HCT116 (cell line): Measurements from ENCODE around the gene ATP6V0A1. TPM values are rescaled to one million over a fixed set of nuclear protein-coding genes. Genes with fewer than 3 reads are reported as not detected.
A peak's percentile ranks its signal among the peaks of the same experiment; 100 is the strongest.

Source experiments
- ATAC-seq: fragments of 200-7000 bp; cut with Tn5 transposase; 2 replicates; pipeline ENCODE4 v1.9.1; 2020; ENCODE audit warnings: mild to moderate bottlenecking, moderate library complexity
- BruUV-seq: library from RNA; stranded (reverse); fragments of 400-500 nt; replicated peaks from 2 replicates; lab custom pipeline; 2021; lab: Mats Ljungman, UMichigan
- CTCF ChIA-PET: fragments of 300-600 bp; sonication (Branson Sonifier 250); formaldehyde crosslinking; loops from one replicate; lab custom pipeline; 2021; ENCODE audit warnings: antibody characterized with exemption; lab: Charles Lee
- POLR2A ChIA-PET: fragments of 300-600, 350-600 bp; sonication (Branson Sonifier 250); formaldehyde crosslinking; loops from one replicate; lab custom pipeline; 2021; ENCODE audit warnings: antibody characterized with exemption; lab: Charles Lee
- RAD21 ChIA-PET, 2 experiments: fragments of 300-600 bp; sonication (Branson Sonifier 250); formaldehyde crosslinking; loops; one replicate each; lab custom pipeline; 2023; ENCODE audit warnings: low total read pairs in 2 of 2; ENCODE audit not compliant: uncharacterized antibody in 2 of 2, unreplicated experiment in 2 of 2, low non-redundant PET in 1 of 2; lab: Charles Lee
- DNase-seq: peaks from one replicate; pipeline ENCODE4 v3.0.0-alpha.2; 2010; ENCODE audit warnings: low read depth, low spot score
- H2AFZ ChIP-seq: fragments of 200-600 bp; shearing (Covaris generic), sonication (generic); 2 replicates; pipeline ENCODE4 v1.6.1; 2017; ENCODE audit warnings: low read depth, mixed run types, mixed read lengths, antibody characterized with exemption, low read length; ENCODE audit not compliant: poor library complexity, severe bottlenecking
- H3K27ac ChIP-seq: 2 replicates; pipeline ENCODE4 v1.5.1; 2012; ENCODE audit warnings: low read depth, low read length
- H3K27me3 ChIP-seq: fragments of 200-600 bp; sonication (generic); 2 replicates; pipeline ENCODE4 v1.6.1; 2016; ENCODE audit warnings: mixed run types, low read length, mixed read lengths; ENCODE audit not compliant: insufficient read depth
- H3K36me3 ChIP-seq, 2 experiments: fragments of 200-500 bp in 1 of 2; fragments of 200-600 bp in 1 of 2; sonication (Bioruptor generic) in 1 of 2; sonication (generic) in 1 of 2; 2 replicates each; pipeline versions ENCODE4 v1.5.1 to v1.6.1; 2014 to 2016; ENCODE audit warnings: low read length in 2 of 2, inconsistent platforms in 1 of 2, mixed read lengths in 1 of 2, mixed run types in 1 of 2; ENCODE audit not compliant: insufficient read depth in 2 of 2, control insufficient read depth in 1 of 2
- H3K4me1 ChIP-seq, 2 experiments: fragments of 200-600 bp in 1 of 2; sonication (generic) in 1 of 2; 2 replicates each; pipeline versions ENCODE4 v1.5.1 to v1.6.1; 2012 to 2017; ENCODE audit warnings: low read length in 2 of 2, inconsistent platforms in 1 of 2, mild to moderate bottlenecking in 1 of 2, mixed read lengths in 1 of 2, mixed run types in 1 of 2, moderate library complexity in 1 of 2; ENCODE audit not compliant: insufficient read depth in 2 of 2, control insufficient read depth in 1 of 2
- H3K4me2 ChIP-seq: fragments of 200-600 bp; sonication (generic); 2 replicates; pipeline ENCODE4 v1.6.1; 2017; ENCODE audit warnings: mixed run types, low read length, mixed read lengths
- H3K4me3 ChIP-seq, 2 experiments: fragments of 200-600 bp in 1 of 2; sonication (generic) in 1 of 2; replicated peaks in 1 of 2; 2 replicates each; pipeline ENCODE4 v1.5.1; 2011 to 2016; ENCODE audit warnings: low read length in 2 of 2, control low read depth in 1 of 2, low read depth in 1 of 2, mild to moderate bottlenecking in 1 of 2, mixed read lengths in 1 of 2, mixed run types in 1 of 2
- H3K79me2 ChIP-seq: fragments of 200-600 bp; sonication (generic); 2 replicates; pipeline ENCODE4 v1.6.1; 2017; ENCODE audit warnings: mild to moderate bottlenecking, mixed run types, low read length, moderate library complexity, mixed read lengths; ENCODE audit not compliant: insufficient read depth
- H3K9ac ChIP-seq: fragments of 200-600 bp; sonication (generic); 2 replicates; pipeline ENCODE4 v1.6.1; 2016; ENCODE audit warnings: low read length, mixed read lengths
- H3K9me2 ChIP-seq: fragments of 200-600 bp; sonication (generic), shearing (Covaris generic); 2 replicates; pipeline ENCODE4 v1.6.1; 2017; ENCODE audit warnings: mixed run types, mild to moderate bottlenecking, moderate library complexity; ENCODE audit not compliant: insufficient read depth
- H3K9me3 ChIP-seq, 2 experiments: fragments of 200-500 bp in 1 of 2; fragments of 200-600 bp in 1 of 2; sonication (Bioruptor generic) in 1 of 2; sonication (generic) in 1 of 2; 2 replicates each; pipeline ENCODE4 v1.6.1; 2014 to 2017; ENCODE audit warnings: low read length in 2 of 2, mixed read lengths in 2 of 2, inconsistent platforms in 1 of 2, low read depth in 1 of 2, mild to moderate bottlenecking in 1 of 2, mixed run types in 1 of 2, moderate library complexity in 1 of 2; ENCODE audit not compliant: control insufficient read depth in 1 of 2, insufficient read depth in 1 of 2
- H4K20me1 ChIP-seq: fragments of 200-600 bp; sonication (generic), shearing (Covaris generic); 2 replicates; pipeline ENCODE4 v1.6.1; 2017; ENCODE audit warnings: mixed run types, mild to moderate bottlenecking, moderate library complexity; ENCODE audit not compliant: insufficient read depth
- ATF3 ChIP-seq: IDR thresholded peaks from 2 replicates; pipeline ENCODE4 v1.6.1; 2012
- CBX3 ChIP-seq: IDR thresholded peaks from 2 replicates; pipeline ENCODE4 v1.6.1; 2012; ENCODE audit warnings: low read depth
- CEBPB ChIP-seq: IDR thresholded peaks from 2 replicates; pipeline ENCODE4 v1.6.1; 2012; ENCODE audit warnings: low read depth
- CTCF ChIP-seq, 3 experiments: fragments of 200-600 bp in 1 of 3; sonication (generic) in 1 of 3; IDR thresholded peaks in 2 of 3; conservative IDR thresholded peaks in 1 of 3; 2 replicates each; pipeline ENCODE4 v1.5.1; 2012 to 2017; ENCODE audit warnings: low read depth in 2 of 3, low read length in 2 of 3, antibody characterized with exemption in 1 of 3, borderline replicate concordance in 1 of 3, control low read depth in 1 of 3, mild to moderate bottlenecking in 1 of 3, mixed read lengths in 1 of 3, mixed run types in 1 of 3, moderate library complexity in 1 of 3; ENCODE audit not compliant: insufficient read depth in 1 of 3
- EGR1 ChIP-seq: IDR thresholded peaks from 2 replicates; pipeline ENCODE4 v1.6.1; 2012; ENCODE audit warnings: low read depth
- FOSL1 ChIP-seq: IDR thresholded peaks from 2 replicates; pipeline ENCODE4 v1.6.1; 2012; ENCODE audit warnings: low read depth
- JUND ChIP-seq: IDR thresholded peaks from 2 replicates; pipeline ENCODE4 v1.6.1; 2012
- MAX ChIP-seq: IDR thresholded peaks from 2 replicates; pipeline ENCODE4 v1.6.1; 2012
- POLR2A ChIP-seq: IDR thresholded peaks from 2 replicates; pipeline ENCODE4 v1.7.0; 2011; ENCODE audit warnings: borderline replicate concordance; ENCODE audit not compliant: insufficient read depth, insufficient read length; ENCODE audit errors: extremely low read depth
- POLR2AphosphoS5 ChIP-seq: IDR thresholded peaks from 2 replicates; pipeline ENCODE4 v1.6.1; 2011; ENCODE audit warnings: mild to moderate bottlenecking, low read depth, low read length, moderate library complexity
- RAD21 ChIP-seq: IDR thresholded peaks from 2 replicates; pipeline ENCODE4 v1.6.1; 2012; ENCODE audit warnings: low read depth, mild to moderate bottlenecking
- REST ChIP-seq: IDR thresholded peaks from 2 replicates; pipeline ENCODE4 v1.6.1; 2012; ENCODE audit warnings: low read depth
- SIN3A ChIP-seq: IDR thresholded peaks from 2 replicates; pipeline ENCODE4 v1.6.1; 2012; ENCODE audit warnings: low read depth
- SP1 ChIP-seq: IDR thresholded peaks from 2 replicates; pipeline ENCODE4 v1.6.1; 2012; ENCODE audit warnings: low read depth
- TCF7L2 ChIP-seq: IDR thresholded peaks from 2 replicates; pipeline ENCODE4 v1.7.0; 2011; ENCODE audit warnings: borderline replicate concordance, inconsistent platforms; ENCODE audit not compliant: insufficient read depth, insufficient read length; ENCODE audit errors: extremely low read depth
- ZBTB33 ChIP-seq: IDR thresholded peaks from 2 replicates; pipeline ENCODE4 v1.6.1; 2011; ENCODE audit warnings: mild to moderate bottlenecking, low read length, moderate library complexity; ENCODE audit not compliant: insufficient replicate concordance; ENCODE audit errors: extremely low read depth
- ZFX ChIP-seq: fragments of 450-650 bp; IDR thresholded peaks from 2 replicates; pipeline ENCODE4 v1.6.1; 2017
- ZNF274 ChIP-seq: fragments of 200-500 bp; sonication (Bioruptor generic); IDR thresholded peaks from 2 replicates; pipeline ENCODE4 v1.6.1; 2014; ENCODE audit warnings: mild to moderate bottlenecking, low read depth, low read length, inconsistent platforms
- intact Hi-C: fragments of 100-400 bp; cut with micrococcal nuclease; formaldehyde crosslinking; loops from 2 replicates; pipeline ENCODE4 v1.10.0; 2022
- total RNA-seq: library from RNA; stranded (reverse); gene quantifications from one replicate; pipeline ENCODE4 v1.2.1, GENCODE V29; 2021; ENCODE audit not compliant: unreplicated experiment

ATP6V0A1 gene
- total RNA-seq, 1 experiment from 2014 or later: 65.2 TPM

- ChIA-PET POLR2A (interaction anchor here (2.0 kb wide), 1 partner anchor 12 kb away, joined by 5 read pairs; no protein-coding TSS in a partner anchor), CTCF (interaction anchor here (1.3 kb wide), 1 partner anchor 124 kb away, joined by 3 read pairs; no protein-coding TSS in a partner anchor), RAD21 (no interaction called here)
- Histone ChIP-seq H2AFZ (peak overlapping the region; percentile 95), H3K4me1 (peaks cover 25 to 53% of the 10 kb centered on the region in 2 experiments), H3K9me2 (no peaks in the 10 kb centered on the region), H3K9ac (peak overlapping the region; percentile 61), H3K9me3 (no peaks in the 10 kb centered on the region), H3K27ac (peak overlapping the region; percentile 60), H3K36me3 (no peaks in the 10 kb centered on the region), H4K20me1 (no peaks in the 10 kb centered on the region), H3K4me3 (peak overlapping the region; percentile 32 to 55), H3K27me3 (no peaks in the 10 kb centered on the region), H3K4me2 (peak overlapping the region; percentile 80), H3K79me2 (no peaks in the 10 kb centered on the region)
- no TSS peak for BruUV-seq
- ATAC-seq (peak; percentile 25), DNase-seq (no peak)
- intact Hi-C loops: no loop called here
- no peak for TF ChIP-seq TCF7L2
- TF ChIP-seq POLR2AphosphoS5: peak; percentile 22; the same call in 1 of the 2 replicates
- TF ChIP-seq FOSL1: no peak
- TF ChIP-seq ZFX: no peak; the same call in 1 of the 2 replicates
- no peak for TF ChIP-seq ATF3
- TF ChIP-seq RAD21: peak; percentile 27; the same call in 1 of the 2 replicates
- TF ChIP-seq ZBTB33: no peak
- no peak for TF ChIP-seq ZNF274
- TF ChIP-seq CBX3: 0 out of 2 replicates have a peak, but pooled peaks have one; percentile 10
- no peak for TF ChIP-seq EGR1
- no peak for TF ChIP-seq SIN3A
- TF ChIP-seq JUND: no peak
- no peak for TF ChIP-seq REST
- no peak for TF ChIP-seq CEBPB
- peak; percentile 67 for TF ChIP-seq MAX
- TF ChIP-seq SP1: no peak
- peak in 2 of 3 experiments; percentile 31 to 36; a peak in 3 of 6 replicates for TF ChIP-seq CTCF (IDR thresholded peaks at IDR 0.05 in 2 of 3, conservative IDR thresholded peaks at IDR 0.05 in 1 of 3; ENCODE audit: borderline replicate concordance in 1 of 3, insufficient read depth in 1 of 3, low read depth in 2 of 3, low read length in 2 of 3)
- TF ChIP-seq POLR2A: no peak
These were observed 73.0 kb downstream of the ATP6V0A1 start for GRCh38 chr17:42531455-42532354.
